ENCODE measurements around the gene LMO4.

Gene LMO4

GRCh38 chr1:87362063-87362833 is 33.6 kb downstream of the LMO4 start:
- no peak for DNase-seq

GRCh38 chr1:87362834-87363426 is 34.2 kb downstream of the LMO4 start:
- DNase-seq, result no peak

GRCh38 chr1:87367549-87367948 is 38.9 kb downstream of the LMO4 start:
- DNase-seq, result no peak

GRCh38 chr1:87368907-87369306 is 40.2 kb downstream of the LMO4 start:
- no peak for DNase-seq

- DNase-seq, result no peak
Measured at GRCh38 chr1:87369736-87370478, 41.2 kb downstream of the LMO4 start.

GRCh38 chr1:87370544-87370943 is 41.9 kb downstream of the LMO4 start:
- DNase-seq, result no peak

GRCh38 chr1:87379306-87379705 is 50.6 kb downstream of the LMO4 start:
- DNase-seq, result no peak

GRCh38 chr1:87386217-87386790 is 57.6 kb downstream of the LMO4 start:
- DNase-seq, result no peak

GRCh38 chr1:87388411-87388810 is 59.7 kb downstream of the LMO4 start:
- no peak for DNase-seq

- no peak for DNase-seq
Measured at GRCh38 chr1:87389011-87389410, 60.3 kb downstream of the LMO4 start.

GRCh38 chr1:87389546-87389945 is 60.9 kb downstream of the LMO4 start:
- DNase-seq, result no peak

GRCh38 chr1:87392248-87393192 is 63.8 kb downstream of the LMO4 start:
- DNase-seq, result no peak

- DNase-seq, result no peak
Measured at GRCh38 chr1:87393445-87394085, 64.9 kb downstream of the LMO4 start.

GRCh38 chr1:87394513-87394912 is 65.8 kb downstream of the LMO4 start:
- no peak for DNase-seq

GRCh38 chr1:87394982-87395381 is 66.3 kb downstream of the LMO4 start:
- no peak for DNase-seq

All from effector CD4-positive, alpha-beta T cell (primary cell).